CD4-positive, CD25-positive, alpha-beta regulatory T cell (primary cell): ENCODE data around the gene ZNF157. TPM values are rescaled to one million over a fixed set of nuclear protein-coding genes. Genes with fewer than 3 reads are reported as not detected.

Source experiments
- ATAC-seq, 2 donors: fragments of 150-1000 bp; cut with Tn5 transposase; one replicate each; pipeline ENCODE4 v1.10.0; 2021; ENCODE audit warnings: low read depth in 2 of 2, moderate number of reproducible peaks in 2 of 2, moderate library complexity in 1 of 2
- DNase-seq, 3 donors: peaks; one replicate each; pipeline versions ENCODE4 v3.0.0 to v3.0.0-alpha.2; 2012 to 2022; ENCODE audit warnings: mixed read lengths in 1 of 3
- H3K27ac ChIP-seq: one replicate; pipeline ENCODE4 v1.7.0; 2013; ENCODE audit warnings: mild to moderate bottlenecking, low read length; ENCODE audit not compliant: insufficient read depth, poor library complexity, severe bottlenecking
- H3K27me3 ChIP-seq: one replicate; pipeline ENCODE4 v1.7.0; 2013; ENCODE audit warnings: low read length; ENCODE audit not compliant: control insufficient read depth, insufficient read depth
- H3K36me3 ChIP-seq: one replicate; pipeline ENCODE4 v1.7.0; 2013; ENCODE audit warnings: mild to moderate bottlenecking, low read length, moderate library complexity; ENCODE audit not compliant: control insufficient read depth, insufficient read depth
- H3K4me1 ChIP-seq: 2 replicates; pipeline ENCODE4 v1.7.0; 2013; ENCODE audit warnings: mild to moderate bottlenecking, low read length; ENCODE audit not compliant: insufficient read depth, control insufficient read depth, poor library complexity, severe bottlenecking
- H3K4me3 ChIP-seq: one replicate; pipeline ENCODE4 v1.7.0; 2013; ENCODE audit warnings: low read depth, mild to moderate bottlenecking, low read length, moderate library complexity
- H3K9me3 ChIP-seq, 2 experiments: 1 replicate in 1 of 2; 2 replicates in 1 of 2; pipeline ENCODE4 v1.7.0; 2013; ENCODE audit warnings: low read length in 2 of 2, mild to moderate bottlenecking in 1 of 2, moderate library complexity in 1 of 2; ENCODE audit not compliant: control insufficient read depth in 2 of 2
- H3K27ac Mint-ChIP-seq, 3 donors: one replicate each; pipeline ENCODE4 v1.8.0; 2020 to 2022; ENCODE audit warnings: mild to moderate bottlenecking in 3 of 3, mixed read lengths in 3 of 3, moderate library complexity in 2 of 3
- H3K27me3 Mint-ChIP-seq: one replicate; pipeline ENCODE4 v1.8.0; 2022; ENCODE audit warnings: mild to moderate bottlenecking, mixed read lengths
- H3K36me3 Mint-ChIP-seq: one replicate; pipeline ENCODE4 v1.8.0; 2020; ENCODE audit warnings: mixed read lengths
- H3K4me1 Mint-ChIP-seq, 4 donors: one replicate each; pipeline ENCODE4 v1.8.0; 2020 to 2022; ENCODE audit warnings: mixed read lengths in 4 of 4, mild to moderate bottlenecking in 1 of 4
- H3K4me3 Mint-ChIP-seq, 4 donors: one replicate each; pipeline ENCODE4 v1.8.0; 2020 to 2022; ENCODE audit warnings: mild to moderate bottlenecking in 4 of 4, mixed read lengths in 4 of 4, moderate library complexity in 3 of 4
- H3K9me3 Mint-ChIP-seq, 7 donors: one replicate each; pipeline ENCODE4 v1.8.0; 2020 to 2022; ENCODE audit warnings: mixed read lengths in 7 of 7, mild to moderate bottlenecking in 3 of 7, moderate library complexity in 2 of 7
- polyA plus RNA-seq, 4 donors: library from polyadenylated mRNA; unstranded; fragments of 300-500 nt; fragmentation: Illumina TruSeq; gene quantifications; one replicate each; pipeline ENCODE4 v1.2.3, GENCODE V29; 2021
- total RNA-seq: library from RNA; stranded (reverse); gene quantifications from one replicate; pipeline ENCODE4 v1.2.3, GENCODE V29; 2022

The ZNF157 gene
- total and polyA plus RNA-seq, 5 donors from 2014 or later = 0.17 to 0.91 (median 0.32) TPM; not detected in 1

DNA sequence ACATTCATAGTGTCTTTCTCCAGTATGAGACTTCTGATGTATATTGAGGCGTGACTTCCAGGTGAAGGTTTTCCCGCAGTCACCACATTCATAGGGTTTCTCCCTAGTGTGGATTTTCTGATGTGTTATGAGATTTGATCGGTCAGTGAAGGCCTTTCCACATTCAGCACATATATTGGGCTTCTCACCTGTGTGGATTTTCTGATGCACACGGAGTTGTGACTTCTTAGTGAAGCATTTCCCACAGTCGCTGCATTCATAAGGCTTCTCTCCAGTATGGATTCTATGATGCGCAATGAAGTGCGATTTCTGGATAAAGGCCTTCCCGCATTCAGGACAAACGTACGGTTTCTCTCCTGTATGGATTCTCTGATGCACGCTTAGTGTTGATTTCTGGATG lies 77.2 kb downstream of the ZNF157 start:
- Histone ChIP-seq H3K4me1 (no peaks in the 10 kb centered on the region), H3K36me3 (peaks cover 34% of the 10 kb centered on the region), H3K27me3 (no peaks in the 10 kb centered on the region), H3K9me3 (peaks cover 49 to 50% of the 10 kb centered on the region in 2 experiments), H3K4me3 (no peak overlapping the region), H3K27ac (no peak overlapping the region)
- Mint-ChIP-seq H3K9me3 (peaks cover 0 to 41% (median 6%) of the 10 kb centered on the region in 7 donors), H3K27ac (no peak overlapping the region), H3K27me3 (no peaks in the 10 kb centered on the region), H3K36me3 (peaks cover 34% of the 10 kb centered on the region), H3K4me1 (no peaks in the 10 kb centered on the region), H3K4me3 (no peak overlapping the region)
- no peak for ATAC-seq
- DNase-seq = no peak

DNA sequence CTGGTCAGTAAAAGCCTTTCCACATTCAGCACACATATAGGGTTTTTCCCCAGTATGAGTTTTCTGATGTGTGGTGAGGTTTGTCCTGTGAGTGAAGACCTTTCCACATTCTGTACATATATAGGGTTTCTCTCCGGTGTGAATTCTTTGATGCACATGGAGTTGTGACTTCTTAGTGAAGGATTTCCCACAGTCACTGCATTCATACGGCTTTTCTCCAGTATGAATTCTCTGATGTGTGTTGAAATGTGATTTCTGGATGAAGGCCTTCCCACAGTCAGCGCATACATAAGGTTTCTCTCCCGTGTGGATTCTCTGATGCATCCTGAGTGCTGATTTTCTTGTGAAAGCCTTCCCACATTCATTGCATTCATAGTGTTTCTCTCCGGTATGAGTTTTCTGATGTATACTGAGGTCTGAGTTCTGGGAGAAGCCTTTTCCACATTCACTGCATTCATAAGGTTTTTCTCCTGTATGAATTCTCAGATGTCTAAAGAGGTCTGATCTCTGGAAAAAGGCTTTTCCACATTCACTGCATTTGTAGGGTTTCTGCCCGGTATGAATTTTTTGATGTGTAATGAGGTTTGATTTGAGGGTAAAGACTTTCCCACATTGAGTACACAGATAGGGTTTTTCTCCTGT lies 77.9 kb downstream of the ZNF157 start:
- Histone ChIP-seq H3K4me3 (no peak overlapping the region), H3K4me1 (no peaks in the 10 kb centered on the region), H3K9me3 (peaks cover 49 to 50% of the 10 kb centered on the region in 2 experiments), H3K27ac (no peak overlapping the region), H3K27me3 (no peaks in the 10 kb centered on the region), H3K36me3 (peaks cover 38% of the 10 kb centered on the region)
- H3K27ac Mint-ChIP-seq = no peak overlapping the region
- peaks cover 37% of the 10 kb centered on the region for H3K36me3 Mint-ChIP-seq
- H3K4me3 Mint-ChIP-seq = no peak overlapping the region
- ATAC-seq = no peak
- H3K9me3 Mint-ChIP-seq = peaks cover 0 to 41% (median 6%) of the 10 kb centered on the region in 7 donors
- no peak for DNase-seq
- no peaks in the 10 kb centered on the region for H3K4me1 Mint-ChIP-seq
- no peaks in the 10 kb centered on the region for H3K27me3 Mint-ChIP-seq

DNA sequence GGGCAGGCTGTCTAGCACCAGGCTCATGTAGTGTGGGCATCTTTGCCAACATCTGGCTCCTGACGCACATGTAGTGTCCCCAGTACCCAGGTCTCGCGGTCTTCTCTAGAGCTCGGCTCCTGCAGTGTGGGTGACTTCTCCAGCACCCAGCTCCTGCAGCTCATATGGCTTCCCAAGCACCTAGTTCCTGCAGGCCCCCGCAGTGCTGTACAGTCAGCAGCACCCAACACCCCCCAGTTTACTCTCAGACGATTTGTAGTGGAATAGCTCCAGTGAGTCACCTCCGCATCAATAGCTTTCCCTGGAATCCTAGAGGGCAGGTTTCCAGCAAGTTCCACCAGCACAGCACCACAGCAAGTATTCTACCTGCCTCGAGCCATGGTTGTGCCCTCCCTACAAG lies 81.7 kb downstream of the ZNF157 start:
- no peak overlapping the region for H3K4me3 Mint-ChIP-seq
- DNase-seq (no peak), ATAC-seq (no peak)
- no peak overlapping the region for H3K27ac Mint-ChIP-seq
- no peaks in the 10 kb centered on the region for H3K27me3 Mint-ChIP-seq
- H3K4me3 ChIP-seq = no peak overlapping the region
- H3K36me3 ChIP-seq = peaks cover 58% of the 10 kb centered on the region
- H3K9me3 Mint-ChIP-seq = peaks cover 0 to 29% (median 4%) of the 10 kb centered on the region in 7 donors
- H3K4me1 ChIP-seq = no peaks in the 10 kb centered on the region
- H3K27ac ChIP-seq = no peak overlapping the region
- peaks cover 33 to 37% of the 10 kb centered on the region in 2 experiments for H3K9me3 ChIP-seq
- H3K4me1 Mint-ChIP-seq = peaks cover 0 to 4% (median 0%) of the 10 kb centered on the region in 4 donors
- H3K27me3 ChIP-seq = no peaks in the 10 kb centered on the region
- H3K36me3 Mint-ChIP-seq = peaks cover 60% of the 10 kb centered on the region

DNA sequence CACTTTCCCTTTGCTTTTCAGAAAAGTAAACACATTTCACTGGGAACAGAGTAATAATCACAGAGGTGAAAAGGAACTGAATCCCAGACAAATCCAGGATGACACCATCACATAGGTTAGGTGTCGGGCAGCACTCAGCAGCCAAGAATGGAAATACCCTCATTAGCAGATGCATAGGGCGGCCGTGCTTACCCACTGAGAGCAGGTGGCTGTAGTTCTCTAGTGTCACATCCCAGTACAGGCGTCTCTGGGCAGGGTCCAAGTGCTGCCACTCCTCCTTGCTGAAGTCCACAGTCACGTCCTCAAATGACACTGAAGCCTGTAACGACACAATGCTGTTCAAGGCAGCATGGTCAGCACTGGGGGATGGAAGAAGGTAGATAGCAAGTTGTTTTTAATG lies 85.7 kb downstream of the ZNF157 start:
- H3K4me1 ChIP-seq = no peaks in the 10 kb centered on the region
- ATAC-seq (no peak), DNase-seq (no peak)
- Mint-ChIP-seq H3K27me3 (no peaks in the 10 kb centered on the region), H3K27ac (no peak overlapping the region), H3K9me3 (peaks cover 0 to 3% (median 0%) of the 10 kb centered on the region in 7 donors), H3K4me3 (no peak overlapping the region), H3K4me1 (peaks cover 0 to 4% (median 0%) of the 10 kb centered on the region in 4 donors), H3K36me3 (peaks cover 50% of the 10 kb centered on the region)
- H3K4me3 ChIP-seq = no peak overlapping the region
- peaks cover 33% of the 10 kb centered on the region for H3K36me3 ChIP-seq
- H3K9me3 ChIP-seq = no peaks in the 10 kb centered on the region
- H3K27me3 ChIP-seq = no peaks in the 10 kb centered on the region
- no peak overlapping the region for H3K27ac ChIP-seq

DNA sequence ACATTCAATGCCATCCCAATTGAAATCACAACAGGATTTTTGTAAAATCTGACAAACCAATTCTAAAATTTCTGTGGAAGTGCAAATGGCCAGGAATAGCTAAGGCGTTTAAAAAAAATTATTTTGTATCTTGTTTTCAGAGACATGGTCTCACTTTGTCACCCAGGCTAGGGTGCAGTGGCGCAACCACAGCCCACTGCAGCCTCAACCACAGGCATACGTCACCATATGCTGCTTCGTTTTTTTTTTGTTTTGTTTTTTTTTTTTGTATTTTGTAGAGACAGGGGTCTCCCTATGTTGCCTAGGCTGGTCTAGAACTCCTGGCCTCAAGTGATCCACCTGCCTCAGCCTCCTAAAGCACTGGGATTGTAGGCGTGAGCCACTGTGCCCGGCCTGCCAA lies 88.2 kb downstream of the ZNF157 start:
- no peaks in the 10 kb centered on the region for H3K9me3 ChIP-seq
- no peak for DNase-seq
- Mint-ChIP-seq H3K36me3 (peaks cover 41% of the 10 kb centered on the region), H3K4me3 (no peak overlapping the region), H3K27me3 (no peaks in the 10 kb centered on the region), H3K9me3 (peaks cover 0 to 7% (median 0%) of the 10 kb centered on the region in 7 donors), H3K27ac (no peak overlapping the region), H3K4me1 (peaks cover 0 to 4% (median 0%) of the 10 kb centered on the region in 4 donors)
- H3K4me1 ChIP-seq = no peaks in the 10 kb centered on the region
- no peaks in the 10 kb centered on the region for H3K27me3 ChIP-seq
- no peak for ATAC-seq
- H3K27ac ChIP-seq = no peak overlapping the region
- H3K4me3 ChIP-seq = no peak overlapping the region
- peaks cover 18% of the 10 kb centered on the region for H3K36me3 ChIP-seq

DNA sequence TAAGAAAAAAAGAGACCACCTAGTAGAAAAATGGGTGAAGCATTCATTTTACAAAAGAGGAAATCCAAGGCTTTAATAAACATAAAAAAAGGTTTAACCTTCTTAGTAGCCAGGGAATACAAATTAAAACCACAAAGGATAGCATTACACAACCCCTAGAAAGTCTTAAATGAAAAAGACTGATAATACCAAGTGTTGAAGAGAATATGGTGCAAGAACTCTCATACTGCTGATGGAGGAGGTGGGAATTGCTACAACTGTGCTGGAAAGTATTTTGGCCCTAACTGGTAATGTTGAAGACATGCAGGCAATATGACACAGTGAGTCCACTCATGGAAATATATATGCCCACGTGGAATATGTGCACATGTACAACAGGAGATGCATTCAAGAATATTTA lies 90.2 kb downstream of the ZNF157 start:
- peaks cover 4% of the 10 kb centered on the region for H3K36me3 ChIP-seq
- peaks cover 34% of the 10 kb centered on the region for H3K36me3 Mint-ChIP-seq
- peaks cover 0 to 6% (median 0%) of the 10 kb centered on the region in 7 donors for H3K9me3 Mint-ChIP-seq
- H3K27ac ChIP-seq = no peak overlapping the region
- no peak overlapping the region for H3K27ac Mint-ChIP-seq
- no peaks in the 10 kb centered on the region for H3K4me1 ChIP-seq
- no peak overlapping the region for H3K4me3 Mint-ChIP-seq
- ATAC-seq (no peak), DNase-seq (no peak)
- H3K9me3 ChIP-seq = no peaks in the 10 kb centered on the region
- no peak overlapping the region for H3K4me3 ChIP-seq
- no peaks in the 10 kb centered on the region for H3K27me3 Mint-ChIP-seq
- H3K4me1 Mint-ChIP-seq = peaks cover 0 to 4% (median 0%) of the 10 kb centered on the region in 4 donors
- no peaks in the 10 kb centered on the region for H3K27me3 ChIP-seq

Other genes with a start within 250 kb of the ZNF157 start
- 50.3 TPM for gene NDUFB11, start 225.9 kb upstream of the ZNF157 start, total RNA-seq
- 100 to 1,000 TPM; 164 to 190 (median 179) TPM for gene NDUFB11, start 225.9 kb upstream of the ZNF157 start, polyA plus RNA-seq
- gene RBM10, start 225.4 kb upstream of the ZNF157 start, total RNA-seq = 37.6 TPM
- 10 to 100 TPM; 17.9 to 22.6 (median 22.0) TPM for gene RBM10, start 225.4 kb upstream of the ZNF157 start, polyA plus RNA-seq
- 173 TPM for gene UBA1, start 176.7 kb upstream of the ZNF157 start, total RNA-seq
- 100 to 1,000 TPM; 163 to 210 (median 175) TPM for gene UBA1, start 176.7 kb upstream of the ZNF157 start, polyA plus RNA-seq
- gene CDK16, start 151.9 kb upstream of the ZNF157 start, total RNA-seq = 186 TPM
- 10 to 100 TPM in 1 of 4 donors, 1 to 10 TPM in 3; 3.9 to 10.7 (median 7.2) TPM for gene CDK16, start 151.9 kb upstream of the ZNF157 start, polyA plus RNA-seq
- gene USP11, start 137.6 kb upstream of the ZNF157 start, total RNA-seq = 97.3 TPM
- gene USP11, start 137.6 kb upstream of the ZNF157 start, polyA plus RNA-seq = 10 to 100 TPM; 46.0 to 69.2 (median 56.3) TPM
- 9.3 TPM for gene ZNF41, start 112.6 kb downstream of the ZNF157 start, total RNA-seq
- 1 to 10 TPM; 4.9 to 6.7 (median 6.3) TPM for gene ZNF41, start 112.6 kb downstream of the ZNF157 start, polyA plus RNA-seq
- 128 TPM for gene ARAF, start 190.6 kb downstream of the ZNF157 start, total RNA-seq
- gene ARAF, start 190.6 kb downstream of the ZNF157 start, polyA plus RNA-seq = 10 to 100 TPM; 56.4 to 68.7 (median 64.0) TPM
- 31.8 TPM for gene TIMP1, start 211.9 kb downstream of the ZNF157 start, total RNA-seq
- 100 to 1,000 TPM in 3 of 4 donors, 10 to 100 TPM in 1; 65.2 to 133 (median 112) TPM for gene TIMP1, start 211.9 kb downstream of the ZNF157 start, polyA plus RNA-seq
- gene SYN1, start 249.3 kb downstream of the ZNF157 start, total RNA-seq = not detected
- under 1 TPM in 2 of 4 donors, not detected in 2; 0.18 to 0.34 TPM for gene SYN1, start 249.3 kb downstream of the ZNF157 start, polyA plus RNA-seq